Epithelial cell of proximal tubule (primary cell): ENCODE measurements around the gene CLEC3B. TPM values are rescaled to one million over a fixed set of nuclear protein-coding genes. Genes with fewer than 3 reads are reported as not detected.

Experiments used
- DNase-seq: peaks from one replicate; pipeline ENCODE4 v3.0.0-alpha.2; 2011; ENCODE audit warnings: low read depth
- H3K4me3 ChIP-seq: 2 replicates; pipeline ENCODE4 v1.5.1; 2011; ENCODE audit warnings: low read depth, mild to moderate bottlenecking, low read length
- total RNA-seq: library from RNA; depleted of rRNA; stranded (reverse); fragments of >200 nt; gene quantifications from 2 replicates; pipeline ENCODE4 v1.2.3, GENCODE V29; 2015
- TF ChIP-seq, protein P1 (sequence below): conservative IDR thresholded peaks from 2 replicates; pipeline ENCODE4 v1.5.1; 2012; ENCODE audit warnings: low read depth, mild to moderate bottlenecking, low read length

CLEC3B gene
- total RNA-seq, 1 donor from 2014 or later: not detected

DNA sequence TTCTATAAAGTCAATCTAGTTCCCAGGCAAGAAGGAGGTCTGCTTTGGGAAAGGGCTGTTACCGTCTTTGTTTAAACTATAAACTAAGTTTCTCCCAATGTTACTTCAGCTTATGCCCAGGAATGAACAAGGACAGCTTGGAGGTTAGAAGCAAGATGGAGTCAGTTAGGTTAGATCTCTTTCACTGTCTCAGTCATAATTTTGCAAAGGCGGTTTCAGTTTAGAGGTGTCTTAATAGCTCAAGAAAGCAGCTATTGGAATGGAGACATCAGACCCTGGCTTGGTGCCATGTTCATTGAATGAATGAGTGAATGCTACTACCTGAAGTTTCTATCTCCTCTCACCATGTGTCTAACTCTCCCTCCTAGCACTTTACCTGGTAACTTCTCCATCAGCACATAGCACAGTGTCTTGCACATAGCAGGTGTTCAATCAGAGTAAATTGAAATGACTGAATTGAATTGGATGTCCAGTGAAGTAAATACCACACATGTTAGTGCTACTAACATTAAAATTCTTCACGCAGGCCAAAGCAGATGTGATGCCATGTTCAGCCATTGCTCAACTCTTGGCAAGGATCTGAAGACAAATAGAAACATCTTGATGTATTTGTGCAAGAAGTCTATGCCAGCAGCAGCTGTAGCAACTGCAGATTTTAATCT lies 28.2 kb downstream of the CLEC3B start:
- no peak overlapping the region for H3K4me3 ChIP-seq
- peak; percentile 49 for DNase-seq
- TF ChIP-seq, protein P1, sequence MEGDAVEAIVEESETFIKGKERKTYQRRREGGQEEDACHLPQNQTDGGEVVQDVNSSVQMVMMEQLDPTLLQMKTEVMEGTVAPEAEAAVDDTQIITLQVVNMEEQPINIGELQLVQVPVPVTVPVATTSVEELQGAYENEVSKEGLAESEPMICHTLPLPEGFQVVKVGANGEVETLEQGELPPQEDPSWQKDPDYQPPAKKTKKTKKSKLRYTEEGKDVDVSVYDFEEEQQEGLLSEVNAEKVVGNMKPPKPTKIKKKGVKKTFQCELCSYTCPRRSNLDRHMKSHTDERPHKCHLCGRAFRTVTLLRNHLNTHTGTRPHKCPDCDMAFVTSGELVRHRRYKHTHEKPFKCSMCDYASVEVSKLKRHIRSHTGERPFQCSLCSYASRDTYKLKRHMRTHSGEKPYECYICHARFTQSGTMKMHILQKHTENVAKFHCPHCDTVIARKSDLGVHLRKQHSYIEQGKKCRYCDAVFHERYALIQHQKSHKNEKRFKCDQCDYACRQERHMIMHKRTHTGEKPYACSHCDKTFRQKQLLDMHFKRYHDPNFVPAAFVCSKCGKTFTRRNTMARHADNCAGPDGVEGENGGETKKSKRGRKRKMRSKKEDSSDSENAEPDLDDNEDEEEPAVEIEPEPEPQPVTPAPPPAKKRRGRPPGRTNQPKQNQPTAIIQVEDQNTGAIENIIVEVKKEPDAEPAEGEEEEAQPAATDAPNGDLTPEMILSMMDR: no peak

DNA sequence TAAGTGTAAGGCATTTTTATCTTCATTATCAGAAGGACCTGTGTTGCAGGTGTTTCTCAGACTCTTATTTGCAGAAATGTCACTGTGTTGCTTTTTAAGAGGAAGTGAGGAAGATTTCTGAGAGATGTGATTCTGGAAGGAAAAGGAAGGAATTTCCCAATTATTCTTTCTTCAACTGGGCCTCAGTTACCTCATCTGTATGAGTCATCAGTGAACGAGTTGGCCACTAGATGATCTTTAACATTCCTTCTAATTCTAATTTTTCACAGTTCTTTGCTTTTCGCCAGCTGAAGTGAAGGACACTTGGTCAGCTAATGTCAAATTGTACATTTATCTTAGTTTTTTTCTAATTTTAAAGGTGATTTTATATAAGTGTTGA lies 28.9 kb downstream of the CLEC3B start:
- peak; percentile 50 for DNase-seq
- TF ChIP-seq, protein P1: no peak

DNA sequence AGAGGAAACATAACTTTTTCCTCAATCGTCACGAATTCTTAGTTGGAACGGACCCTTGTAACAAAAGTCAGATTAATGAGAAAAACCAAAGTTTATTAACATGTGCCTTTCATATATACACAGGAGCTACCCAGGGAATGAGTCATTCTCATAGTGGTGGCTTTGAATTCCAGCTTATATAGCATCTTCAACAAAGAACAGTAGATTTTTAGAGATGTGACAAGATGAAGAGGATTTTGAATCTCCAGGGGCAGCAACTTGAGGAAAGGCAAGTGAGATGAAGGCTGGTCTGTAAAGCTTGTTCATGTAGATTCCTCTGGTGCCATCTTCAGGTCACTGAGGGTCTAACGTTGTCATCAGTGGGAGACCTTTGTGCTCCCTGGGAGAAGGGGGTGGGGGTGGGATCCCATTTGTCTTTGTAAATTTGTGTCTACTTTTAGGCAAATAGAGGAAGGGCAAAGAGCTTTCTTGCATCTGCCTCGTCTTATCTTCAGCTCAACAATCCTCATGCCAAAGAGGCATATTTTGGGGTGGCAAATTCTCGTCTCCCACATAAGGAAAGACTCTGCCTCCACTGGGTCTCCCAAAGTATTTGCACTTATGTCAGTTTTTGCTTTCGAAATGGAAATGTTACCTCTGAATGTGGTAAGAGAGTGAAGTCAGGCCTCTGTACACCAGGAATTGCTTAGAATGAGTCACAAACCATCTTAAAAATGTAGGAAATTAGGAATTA lies 29.5 kb downstream of the CLEC3B start:
- DNase-seq: no peak
- H3K4me3 ChIP-seq: no peak overlapping the region
- TF ChIP-seq, protein P1: peak; percentile 16

More for the DNA sequence above, 28.9 kb downstream of the CLEC3B start:
- H3K4me3 ChIP-seq: no peak overlapping the region

DNA sequence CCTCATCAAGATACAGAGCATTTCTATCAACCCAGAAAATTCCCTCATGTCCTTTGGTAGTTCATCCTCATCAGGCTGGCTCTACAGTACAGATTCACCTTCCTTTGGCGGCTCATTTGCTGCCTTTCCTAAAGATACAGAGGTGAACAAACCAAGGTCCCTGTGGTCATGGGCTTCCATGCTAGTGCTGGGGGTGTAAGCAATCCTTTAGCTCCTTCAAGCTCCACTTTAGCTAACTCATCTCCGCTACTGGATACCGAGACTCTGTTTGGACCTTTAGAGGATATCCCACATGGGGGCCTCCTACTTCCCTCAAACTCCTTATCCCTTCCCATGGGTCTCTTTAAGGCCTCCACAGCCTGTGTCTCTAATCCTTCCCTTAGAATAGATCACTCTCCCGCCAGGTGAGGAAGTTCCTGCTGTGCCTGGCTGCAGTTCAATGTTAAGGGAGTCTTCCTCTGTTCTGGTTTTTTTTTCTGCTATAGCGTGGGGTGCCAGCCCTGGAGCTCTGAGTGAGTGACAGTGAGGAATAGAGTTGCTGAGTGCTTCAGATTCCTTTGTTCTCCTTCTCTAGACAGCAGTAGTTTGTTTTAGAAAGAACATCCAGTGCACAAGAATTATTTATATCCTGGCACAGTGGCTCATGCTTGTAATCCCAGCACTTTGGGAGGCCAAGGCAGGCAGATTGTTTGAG lies 30.7 kb downstream of the CLEC3B start:
- no peak for DNase-seq
- TF ChIP-seq, protein P1: no peak
- no peak overlapping the region for H3K4me3 ChIP-seq

DNA sequence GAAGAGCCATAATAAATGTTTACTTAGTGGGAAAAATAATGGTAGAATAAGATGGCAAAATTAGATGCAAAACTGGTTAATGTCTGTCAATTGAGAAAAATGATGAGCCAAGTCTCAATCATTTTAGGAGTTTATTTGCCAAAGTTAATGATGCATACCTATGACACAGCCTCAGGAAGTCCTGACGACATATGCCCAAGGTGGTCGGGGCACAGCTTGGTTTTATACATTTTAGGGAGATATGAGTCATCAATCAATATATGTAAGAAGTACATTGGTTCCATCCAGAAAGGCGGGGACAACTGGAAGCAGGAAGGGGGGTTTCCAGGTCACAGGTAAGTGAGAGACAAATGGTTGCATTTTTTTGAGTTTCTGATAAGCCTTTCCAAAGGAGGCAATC lies 31.5 kb downstream of the CLEC3B start:
- no peak overlapping the region for H3K4me3 ChIP-seq
- DNase-seq: no peak
- TF ChIP-seq, protein P1: no peak

DNA sequence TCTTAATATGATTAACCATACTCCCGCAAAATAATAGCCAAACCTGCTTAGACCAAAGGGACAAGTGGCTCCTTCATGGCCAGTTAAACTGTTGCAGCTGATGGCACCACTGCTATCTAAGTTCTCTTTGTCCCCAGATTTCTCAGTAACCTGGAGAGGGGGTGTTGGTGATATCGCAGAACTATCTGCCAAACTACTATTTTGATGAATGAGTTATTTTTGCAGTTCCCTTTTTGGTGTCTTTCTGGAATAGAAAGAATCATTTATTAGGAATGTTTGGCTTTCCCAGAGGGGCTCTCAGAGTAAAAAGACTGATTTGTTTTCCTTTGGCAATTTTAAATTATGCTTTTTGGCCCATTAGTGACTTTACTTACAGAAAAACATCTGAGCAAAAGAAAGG lies 33.0 kb downstream of the CLEC3B start:
- H3K4me3 ChIP-seq: no peak overlapping the region
- TF ChIP-seq, protein P1: no peak
- DNase-seq: no peak
